NCI-H510A treated with DMSO at 0.1 percent for 48 hours (cell line): ENCODE measurements around the gene HMX3.
"Not testable (repeated sequence)": the region's sequence is repeated elsewhere in the genome, so short reads cannot be mapped to it uniquely, and the experiment has no call there.

Experiments used
- DNase-seq: peaks from one replicate; lab custom pipeline; 2025; lab: John Stamatoyannopoulos, UW

Gene HMX3

DNA sequence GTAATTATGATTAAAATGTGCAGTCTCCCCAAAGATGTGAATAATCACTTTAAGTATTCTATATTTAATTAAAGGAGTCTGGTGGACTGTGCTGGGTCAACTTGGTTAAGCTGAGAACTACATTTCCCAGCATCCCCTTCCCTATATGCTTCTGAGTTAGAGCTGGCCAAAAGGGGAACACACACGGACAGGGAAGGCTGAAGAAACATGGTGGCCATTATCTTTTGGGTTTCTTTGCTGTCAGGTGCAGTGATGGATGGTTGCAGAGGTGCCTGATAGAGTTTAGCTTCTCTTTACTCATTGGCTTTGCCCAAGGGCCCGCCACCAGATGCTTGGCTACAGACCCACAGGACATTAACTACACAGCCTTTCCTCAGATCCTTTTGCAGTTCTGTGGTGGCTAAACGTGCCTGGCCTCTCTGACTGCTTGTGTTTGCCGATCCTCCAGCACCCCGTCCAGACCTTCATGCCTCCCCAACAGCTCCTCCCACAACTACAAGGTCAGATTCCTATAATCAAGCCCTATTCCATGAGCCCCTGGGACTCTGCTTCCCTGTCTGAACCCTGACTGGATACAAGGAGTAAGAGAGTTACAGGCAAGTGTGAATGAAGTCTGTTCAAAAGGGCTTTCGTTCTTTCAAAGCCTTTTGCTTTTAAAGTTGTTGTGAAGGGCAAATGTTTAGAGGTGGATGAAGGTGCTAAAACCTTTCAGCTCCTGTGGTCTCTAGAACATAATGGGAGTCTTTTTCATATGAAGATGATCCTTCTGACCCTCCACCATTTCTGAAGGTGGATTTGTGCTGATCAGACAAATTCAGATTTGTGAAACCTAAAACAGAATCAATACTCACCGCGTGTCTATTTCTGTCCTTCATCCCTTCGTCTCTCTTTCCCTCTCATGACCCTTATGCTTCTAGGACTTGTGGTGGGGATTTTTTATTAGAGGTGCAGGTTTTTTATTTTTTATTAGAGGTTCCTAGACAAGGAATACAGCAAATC lies 39.9 kb downstream of the HMX3 start:
- DNase-seq = no peak

DNA sequence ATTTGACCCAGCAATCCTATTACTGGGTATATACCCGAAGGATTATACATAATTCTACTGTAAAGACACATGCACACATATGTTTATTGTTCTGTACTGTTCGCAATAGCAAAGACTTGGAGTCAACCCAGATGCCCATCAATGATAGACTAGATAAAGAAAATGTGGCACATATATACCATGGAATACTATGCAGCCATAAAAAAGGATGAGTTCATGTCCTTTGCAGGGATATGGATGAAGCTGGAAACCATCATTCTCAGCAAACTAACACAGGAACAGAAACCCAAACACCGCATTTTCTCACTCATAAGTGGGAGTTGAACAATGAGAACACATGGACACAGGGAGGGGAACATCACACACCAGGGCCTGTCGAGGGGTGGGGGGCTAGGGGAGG lies 42.6 kb downstream of the HMX3 start:
- DNase-seq = not testable (repeated sequence)

DNA sequence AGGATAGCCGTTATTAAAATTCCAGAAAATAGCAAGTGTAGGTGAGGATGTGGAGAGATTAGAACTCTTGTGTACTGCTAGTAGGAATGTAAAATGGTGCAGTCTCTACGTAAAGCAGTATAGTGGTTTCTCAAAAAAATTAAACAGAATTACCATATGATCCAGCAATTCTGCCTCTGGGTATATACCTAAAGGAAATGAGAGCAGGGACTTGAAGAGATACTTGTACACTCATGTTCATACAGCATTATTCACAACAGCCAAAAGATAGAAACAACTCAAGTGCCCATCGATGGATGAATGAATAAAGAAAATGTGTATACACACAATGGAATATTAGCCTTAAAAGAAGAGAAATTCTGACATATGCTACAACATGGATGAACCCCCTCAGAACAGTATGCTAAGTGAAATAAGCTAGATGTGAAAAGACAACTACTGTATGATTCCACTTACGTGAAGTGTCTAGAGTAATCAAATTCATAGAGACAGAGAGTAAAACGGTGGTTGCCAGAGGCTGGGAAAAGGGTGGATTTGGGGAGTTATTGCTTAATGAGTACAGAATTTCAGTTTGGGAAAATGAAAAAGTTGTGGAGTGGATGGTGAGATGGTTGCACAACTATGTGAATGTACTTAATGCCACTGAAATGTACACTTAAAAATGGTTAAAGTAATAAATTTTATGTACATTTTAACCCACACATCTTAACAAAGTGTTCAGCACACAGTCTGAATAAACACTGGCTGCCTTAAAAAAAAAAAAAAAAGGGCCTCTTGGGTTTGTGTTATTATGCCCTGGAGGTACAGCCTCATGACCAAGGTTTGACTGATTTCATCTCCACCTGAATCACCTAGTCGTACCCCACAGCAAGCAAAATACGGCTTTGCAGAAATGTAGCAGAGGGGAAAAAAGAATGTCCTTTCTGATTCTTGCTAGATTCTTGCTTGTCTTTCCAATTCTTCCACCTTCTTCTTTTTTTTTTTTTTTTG lies 44.6 kb downstream of the HMX3 start:
- DNase-seq = no peak

DNA sequence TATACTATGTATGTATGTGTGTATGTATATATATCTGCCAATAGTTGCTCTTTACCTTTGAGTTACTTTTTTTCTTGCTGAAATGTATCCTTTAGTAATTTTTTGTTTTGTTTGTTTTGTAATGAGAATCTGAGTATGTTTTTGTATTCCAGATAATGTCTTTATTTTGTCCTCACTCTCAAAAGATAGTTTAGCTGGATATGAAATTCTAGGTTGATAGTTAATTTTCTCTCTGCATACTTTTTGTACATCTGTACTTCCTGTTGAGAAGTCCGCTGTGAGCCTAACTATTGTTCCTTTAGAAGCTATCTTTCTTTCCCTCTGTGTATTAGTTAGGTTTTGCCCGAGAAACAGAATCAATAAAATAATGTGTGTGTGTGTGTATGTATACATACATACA lies 48.0 kb downstream of the HMX3 start:
- no peak for DNase-seq

DNA sequence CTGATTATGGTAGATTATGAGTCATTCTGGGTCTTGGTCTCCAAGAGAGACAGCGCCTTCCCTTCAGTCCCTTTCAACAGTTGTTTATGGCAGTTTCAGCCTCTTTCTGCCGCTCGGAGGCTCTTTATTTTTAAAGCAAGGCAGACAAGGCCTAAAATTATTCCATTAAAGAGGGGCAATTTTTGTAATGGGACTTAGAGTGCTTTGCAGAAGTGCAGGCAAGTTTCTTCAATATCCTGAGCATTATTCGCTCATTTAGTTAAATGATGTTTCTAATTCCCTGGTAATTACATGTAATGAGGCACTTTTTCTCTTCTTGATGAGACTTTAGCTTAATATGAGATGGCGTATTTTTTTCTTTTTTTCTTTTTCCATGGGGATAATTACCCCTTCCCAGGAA lies 52.0 kb downstream of the HMX3 start:
- DNase-seq = no peak
